ENCODE results near the gene PRKCZ.

- TF ChIP-seq REST (IDR thresholded peaks at IDR 0.05; ENCODE audit: insufficient replicate concordance, low read depth) (no peak), CTCF (IDR thresholded peaks at IDR 0.05; ENCODE audit: insufficient read depth, low read length) (no peak), POLR2AphosphoS5 (IDR thresholded peaks at IDR 0.05; ENCODE audit: low read depth) (no peak), GABPA (IDR thresholded peaks at IDR 0.05; ENCODE audit: low read depth) (no peak), SPI1 (IDR thresholded peaks at IDR 0.05; ENCODE audit: borderline replicate concordance, low read depth) (no peak)
Observed at GRCh38 chr1:2065699-2066098, 15.5 kb downstream of the PRKCZ start.

All from HL-60 (cell line).